G401.6 (cell line): ENCODE results near the gene PRAMEF9.
"Not testable (repeated sequence)": the region's sequence is repeated elsewhere in the genome, so short reads cannot be mapped to it uniquely, and the experiment has no call there.

Experiments
- FAIRE-seq: peaks from 2 replicates; lab custom pipeline; 2012; peaks lifted over from hg19 to GRCh38; lab: Jason Lieb, UNC

Gene PRAMEF9

DNA sequence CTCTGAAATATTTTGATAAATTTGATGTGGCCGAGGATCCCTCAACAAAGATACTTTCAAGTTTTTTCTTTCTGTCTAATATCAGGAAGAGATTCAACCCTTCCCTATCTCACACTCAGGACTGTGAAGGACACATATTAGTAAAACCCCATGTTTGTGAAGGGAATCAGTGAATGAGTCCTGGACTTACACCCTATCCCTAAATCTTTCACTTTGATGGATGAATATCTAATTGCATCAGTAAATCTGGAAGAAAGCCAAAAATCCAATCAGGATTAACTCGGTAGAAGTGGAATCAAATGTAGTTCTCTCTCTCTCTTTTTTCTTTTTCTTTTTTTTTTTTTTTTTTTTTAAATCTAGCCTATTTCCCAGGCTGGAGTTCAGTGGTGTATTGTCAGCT lies at the start of gene PRAMEF9:
PRAMEF9 (plus strand) TSS at position 301 of the 400 bp plus-strand sequence. CDS start 3,433 bp downstream, outside the sequence.
- FAIRE-seq, result not testable (repeated sequence)

DNA sequence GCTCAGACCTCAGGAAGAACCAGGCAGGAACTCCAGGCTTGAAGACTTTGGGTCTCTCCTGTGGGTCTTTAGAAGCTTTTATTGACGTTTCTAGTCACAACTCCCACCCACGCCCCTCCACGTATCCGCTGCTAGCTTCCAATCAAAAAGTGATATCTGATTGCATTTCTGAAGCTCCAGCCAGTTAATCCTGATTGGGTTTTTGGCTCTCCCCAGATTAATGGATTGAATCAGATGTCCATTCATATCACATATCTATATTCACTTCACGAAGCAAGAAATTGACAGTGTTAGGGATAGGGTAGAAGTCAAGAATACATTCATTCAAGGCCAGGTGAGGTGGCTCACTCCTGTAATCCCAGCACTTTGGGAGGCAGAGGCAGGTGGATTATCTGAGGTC lies 15.7 kb upstream of the PRAMEF9 start, which contains the start of gene PRAMEF26:
PRAMEF26 (minus strand) TSS at position 101 of the 400 bp plus-strand sequence. CDS start 2,914 bp downstream, outside the sequence.
- not testable (repeated sequence) for FAIRE-seq

DNA sequence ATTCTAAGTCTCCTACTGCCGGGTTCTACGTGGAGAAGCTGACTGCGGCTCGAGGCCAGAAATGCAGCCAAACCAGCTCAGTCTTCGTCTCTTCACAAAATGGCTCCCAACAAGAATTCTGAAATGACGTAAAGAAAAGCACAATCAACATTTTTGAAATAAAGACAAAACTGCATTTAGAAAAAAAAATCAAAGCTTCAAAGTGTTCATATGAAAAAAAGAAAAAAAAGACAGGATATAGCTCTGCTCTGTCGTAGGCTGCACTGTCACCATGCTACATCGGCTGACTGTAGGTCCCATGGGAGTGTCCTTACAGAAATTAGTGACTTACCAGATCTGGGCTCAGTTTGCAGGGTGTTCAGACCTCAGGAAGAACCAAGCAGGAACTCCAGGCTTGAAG lies 6.1 kb upstream of the PRAMEF9 start, which contains the start of gene HNRNPCL4:
HNRNPCL4 (minus strand) TSS at position 101 of the 400 bp plus-strand sequence. CDS start 164 bp downstream, outside the sequence.
- not testable (repeated sequence) for FAIRE-seq

DNA sequence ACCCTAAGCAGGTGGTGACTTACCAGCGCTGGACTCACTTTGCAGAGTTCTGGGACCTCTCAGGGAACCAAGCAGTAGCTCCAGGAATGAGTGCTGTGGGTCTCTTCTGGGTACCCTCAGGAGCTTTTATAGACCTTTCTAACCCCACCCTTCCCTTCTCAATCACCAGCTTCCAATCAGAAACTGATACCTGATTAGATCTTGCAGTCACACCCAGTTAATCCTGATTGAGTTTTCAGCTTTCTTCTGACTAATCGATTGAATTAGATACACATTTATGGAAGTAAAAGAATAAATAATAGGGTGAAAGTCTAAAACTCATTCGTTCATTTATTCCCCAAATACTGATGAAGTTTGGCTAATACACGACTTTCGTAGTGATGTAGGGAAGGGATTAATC lies 29.7 kb downstream of the PRAMEF9 start, which contains the start of gene PRAMEF13:
PRAMEF13 (minus strand) TSS at position 101 of the 400 bp plus-strand sequence. CDS start 1,820 bp downstream, outside the sequence.
- FAIRE-seq, result not testable (repeated sequence)

DNA sequence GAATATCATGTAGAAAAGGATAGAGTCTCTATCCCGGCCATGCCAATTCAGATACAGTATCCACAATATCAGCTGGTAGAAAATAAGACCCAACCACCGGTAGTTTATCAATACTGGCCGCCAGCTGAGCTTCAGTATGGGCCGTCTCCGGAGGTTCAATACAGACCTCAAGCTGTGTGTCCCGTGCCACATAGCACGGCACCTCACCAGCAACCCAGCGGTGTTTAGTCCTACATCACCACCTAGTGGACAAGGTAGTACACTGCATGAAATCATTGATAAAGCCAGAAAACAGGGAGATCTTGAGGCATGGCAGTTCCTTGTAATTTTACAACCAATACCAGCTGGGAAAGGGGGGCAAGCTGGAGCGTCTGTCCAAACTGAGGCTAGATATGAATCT lies 37.1 kb downstream of the PRAMEF9 start:
- FAIRE-seq, result not testable (repeated sequence)

DNA sequence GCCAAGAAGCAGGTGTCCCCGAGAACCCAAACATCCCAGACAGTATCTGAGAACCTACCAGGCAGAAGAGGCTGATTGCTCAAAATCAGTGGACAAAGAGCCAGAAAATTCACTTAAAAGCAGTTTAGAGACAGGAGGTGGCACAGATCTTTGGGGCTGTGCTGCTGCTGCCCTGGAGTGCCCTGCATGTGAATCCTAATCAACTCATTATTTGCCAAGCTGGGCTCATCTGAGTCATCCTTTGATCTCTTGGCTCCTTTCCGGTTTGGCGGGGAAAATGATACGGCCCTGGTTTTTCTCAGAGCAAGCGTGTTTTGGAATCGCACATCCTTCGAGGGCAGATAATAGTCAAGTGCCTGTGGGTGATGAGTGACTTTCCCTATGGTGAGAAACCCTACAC lies 45.0 kb downstream of the PRAMEF9 start:
- FAIRE-seq, result not testable (repeated sequence)

DNA sequence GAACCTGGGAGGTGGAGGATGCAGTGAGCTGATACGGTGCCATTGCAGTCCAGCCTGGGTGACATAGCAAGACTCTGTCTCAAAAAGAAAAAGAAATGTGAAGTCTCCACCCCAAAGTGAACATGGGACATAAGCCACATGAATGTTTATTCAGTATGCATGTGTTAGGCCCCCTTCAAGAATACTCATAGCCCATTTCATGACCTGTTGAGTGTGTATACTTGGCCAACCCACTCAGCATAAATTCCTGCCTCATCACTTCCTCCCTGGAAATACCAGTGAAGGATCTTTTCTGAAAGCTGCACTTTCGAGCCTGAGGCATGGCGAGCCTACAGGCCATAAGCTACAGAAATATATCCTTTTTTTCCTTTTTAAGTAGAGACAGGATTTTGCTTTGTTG lies 47.6 kb downstream of the PRAMEF9 start:
- FAIRE-seq, result not testable (repeated sequence)

DNA sequence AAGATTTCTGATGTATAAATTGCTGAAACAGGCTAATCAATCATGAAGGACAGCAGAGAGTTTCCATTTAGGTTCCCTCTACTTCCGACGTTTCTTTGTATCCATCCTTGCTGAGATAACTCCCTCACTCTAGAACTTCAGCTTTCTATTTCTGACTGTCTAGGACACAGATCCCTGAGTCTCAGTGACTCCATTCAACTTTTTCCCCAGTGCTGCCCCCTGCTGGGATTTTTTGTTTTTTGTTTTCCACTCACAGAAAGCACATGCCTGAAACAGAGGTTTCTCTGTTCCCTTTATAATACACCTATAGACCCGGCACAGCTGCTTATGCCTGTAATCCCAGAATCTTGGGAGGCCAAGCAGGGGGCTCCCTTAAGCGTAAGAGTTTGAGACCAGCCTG lies 51.1 kb downstream of the PRAMEF9 start:
- not testable (repeated sequence) for FAIRE-seq

DNA sequence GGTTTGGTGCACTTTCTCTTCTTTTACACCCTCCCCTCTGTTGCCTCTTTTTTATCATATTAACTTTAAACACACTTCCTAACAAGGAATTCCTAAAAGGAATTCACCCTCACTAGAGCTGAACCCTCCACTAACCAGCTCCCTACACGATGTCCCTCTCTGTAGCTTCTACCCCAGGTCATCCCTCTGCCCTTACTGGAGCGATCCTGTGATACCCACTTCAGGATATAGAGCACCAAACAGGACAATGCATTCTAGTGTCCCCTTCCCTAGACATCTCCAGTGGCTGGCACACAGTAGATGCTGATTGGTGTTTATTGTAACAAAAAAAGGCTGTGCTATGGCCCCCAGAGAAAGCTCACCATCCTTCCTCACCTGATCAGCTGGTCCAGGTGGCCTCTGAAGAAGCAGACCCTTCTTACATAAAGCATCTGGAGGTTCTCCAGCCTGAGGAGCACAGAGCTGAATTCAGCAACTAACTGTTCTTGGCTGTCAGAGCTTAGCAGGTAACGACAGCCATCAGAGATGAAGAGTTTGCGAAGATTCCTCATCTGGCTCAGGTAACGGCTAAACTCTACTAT lies 52.9 kb downstream of the PRAMEF9 start:
- no peak for FAIRE-seq

DNA sequence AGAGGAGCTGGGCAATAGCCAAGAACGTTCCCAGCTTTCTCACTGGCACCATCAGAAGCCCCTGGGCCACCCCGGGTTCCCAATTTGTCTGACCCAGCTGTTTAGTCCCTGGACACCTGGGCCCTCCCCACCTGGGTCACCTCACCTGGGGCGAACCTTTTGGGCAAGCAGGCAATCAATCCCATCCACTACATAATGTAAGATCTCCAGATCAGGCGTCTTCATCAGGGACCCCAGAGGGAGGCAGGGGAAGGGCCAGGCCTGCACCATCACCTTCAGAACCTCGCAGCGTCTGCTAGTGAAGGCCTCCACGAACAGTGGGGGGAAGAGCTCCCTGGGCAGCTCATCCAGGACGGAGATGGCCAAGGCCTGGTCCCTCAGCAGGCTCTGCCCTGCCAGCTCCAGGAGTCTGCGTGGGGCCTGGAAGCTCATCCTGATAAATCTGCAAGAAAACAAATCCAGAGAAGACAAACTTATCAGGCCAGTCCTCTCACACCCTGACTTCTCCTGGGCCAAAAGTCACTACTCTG lies 54.1 kb downstream of the PRAMEF9 start, which contains the start of gene PRAMEF18:
PRAMEF18 (minus strand) TSS at position 480 of the 530 bp plus-strand sequence; CDS start at position 432, 48 bp downstream.
- not testable (repeated sequence) for FAIRE-seq

DNA sequence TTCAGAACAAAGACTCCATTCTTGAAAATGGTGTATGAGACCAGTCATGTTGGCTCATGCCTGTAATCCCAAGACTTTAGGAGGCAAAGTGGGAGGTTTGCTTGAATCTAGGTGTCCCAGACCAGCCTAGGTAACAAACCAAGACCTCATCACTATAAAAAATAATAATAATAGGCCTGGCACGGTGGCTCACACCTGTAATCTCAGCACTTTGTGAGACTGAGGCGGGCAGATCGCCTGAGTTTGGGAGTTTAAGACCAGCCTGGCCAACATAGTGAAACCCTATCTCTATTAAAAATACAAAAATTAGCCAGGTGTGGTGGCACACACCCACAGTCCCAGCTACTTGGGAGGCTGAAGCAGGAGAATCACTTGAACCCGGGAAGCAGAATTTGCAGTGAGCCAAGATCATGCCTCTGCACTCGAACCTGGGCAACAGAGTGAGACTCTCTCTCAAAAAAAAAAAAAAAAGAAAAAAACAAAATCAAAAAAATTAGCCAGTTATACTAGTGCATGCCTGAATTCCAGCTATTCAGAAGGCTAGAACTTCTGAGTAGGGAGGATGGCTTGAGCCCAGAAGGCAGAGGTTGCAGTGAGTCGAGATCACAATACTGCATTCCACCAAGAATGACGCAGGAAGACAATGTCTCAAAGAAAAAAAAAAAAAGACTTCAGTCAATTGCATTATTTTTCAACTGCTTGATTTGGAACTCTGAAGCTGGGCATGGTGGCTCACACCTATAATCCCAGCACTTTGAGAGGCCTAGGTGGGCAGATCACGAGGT lies 55.8 kb downstream of the PRAMEF9 start:
- not testable (repeated sequence) for FAIRE-seq

DNA sequence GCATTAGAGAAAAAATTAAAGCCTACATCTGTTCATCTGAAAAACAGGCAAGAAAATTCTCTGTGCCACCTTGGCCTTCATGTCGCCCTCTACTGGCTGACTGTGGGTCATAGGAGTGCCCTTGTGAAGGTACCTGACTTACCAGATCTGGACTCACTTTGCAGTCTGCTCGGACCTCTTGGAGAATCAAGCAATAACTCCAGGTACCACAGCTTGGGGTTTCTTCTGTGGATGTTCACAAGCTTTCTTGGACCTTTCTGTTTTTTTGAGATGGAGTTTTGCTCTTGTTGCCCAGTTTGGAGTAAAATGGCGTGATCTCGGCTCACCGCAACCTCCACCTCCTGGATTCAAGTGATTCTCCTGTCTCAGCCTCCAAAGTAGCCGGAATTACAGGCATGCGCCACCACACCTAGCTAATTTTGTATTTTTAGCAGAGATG lies 56.7 kb downstream of the PRAMEF9 start:
- no peak for FAIRE-seq
